IPS-15b (cell line): Measurements from ENCODE around the gene HPN.
"Not testable (repeated sequence)": the region's sequence is repeated elsewhere in the genome, so short reads cannot be mapped to it uniquely, and the experiment has no call there.

Experiments
- H3K27me3 ChIP-seq: one replicate; pipeline ENCODE4 v1.6.1; 2013; ENCODE audit warnings: low read length; ENCODE audit not compliant: control insufficient read depth, insufficient read depth
- H3K36me3 ChIP-seq: one replicate; pipeline ENCODE4 v1.6.1; 2013; ENCODE audit warnings: low read length; ENCODE audit not compliant: control insufficient read depth, insufficient read depth
- H3K4me1 ChIP-seq: one replicate; pipeline ENCODE4 v1.6.1; 2013; ENCODE audit warnings: mild to moderate bottlenecking, low read length; ENCODE audit not compliant: control insufficient read depth, insufficient read depth
- H3K4me3 ChIP-seq: one replicate; pipeline ENCODE4 v1.5.1; 2013; ENCODE audit warnings: low read depth, low read length
- H3K9ac ChIP-seq: one replicate; pipeline ENCODE4 v1.6.1; 2013; ENCODE audit warnings: low read depth, mild to moderate bottlenecking, low read length
- H3K9me3 ChIP-seq: one replicate; pipeline ENCODE4 v1.6.1; 2013; ENCODE audit warnings: mild to moderate bottlenecking, low read length; ENCODE audit not compliant: control insufficient read depth, insufficient read depth

HPN gene

GRCh38 chr19:35011091-35011689 lies 30.3 kb upstream of the HPN start:
- Histone ChIP-seq H3K9me3 (no peaks in the 10 kb centered on the region), H3K4me3 (no peak overlapping the region), H3K4me1 (no peaks in the 10 kb centered on the region), H3K36me3 (peaks cover 68% of the 10 kb centered on the region), H3K9ac (no peak overlapping the region), H3K27me3 (no peaks in the 10 kb centered on the region)

- Histone ChIP-seq H3K4me3 (no peak overlapping the region), H3K4me1 (no peaks in the 10 kb centered on the region), H3K9ac (no peak overlapping the region), H3K36me3 (peaks cover 72% of the 10 kb centered on the region), H3K27me3 (no peaks in the 10 kb centered on the region), H3K9me3 (no peaks in the 10 kb centered on the region)
Measured at GRCh38 chr19:35011737-35012682, 29.5 kb upstream of the HPN start.

GRCh38 chr19:35013041-35013819 lies 28.3 kb upstream of the HPN start:
- Histone ChIP-seq H3K36me3 (peaks cover 83% of the 10 kb centered on the region), H3K27me3 (no peaks in the 10 kb centered on the region), H3K9me3 (no peaks in the 10 kb centered on the region), H3K4me1 (no peaks in the 10 kb centered on the region), H3K4me3 (no peak overlapping the region), H3K9ac (no peak overlapping the region)

- no peaks in the 10 kb centered on the region for H3K9me3 ChIP-seq
- no peak overlapping the region for H3K4me3 ChIP-seq
- peaks cover 89% of the 10 kb centered on the region for H3K36me3 ChIP-seq
- no peak overlapping the region for H3K9ac ChIP-seq
- no peaks in the 10 kb centered on the region for H3K4me1 ChIP-seq
- H3K27me3 ChIP-seq, result no peaks in the 10 kb centered on the region
Measured at GRCh38 chr19:35013820-35014754, 27.4 kb upstream of the HPN start.

- H3K4me3 ChIP-seq, H3K9ac ChIP-seq, H3K9me3 ChIP-seq, H3K4me1 ChIP-seq, H3K27me3 ChIP-seq: not testable (repeated sequence)
- peaks cover 89% of the 10 kb centered on the region for H3K36me3 ChIP-seq
Measured at GRCh38 chr19:35014774-35015173, 26.7 kb upstream of the HPN start.

GRCh38 chr19:35015270-35015953 lies 26.1 kb upstream of the HPN start:
- H3K4me1 ChIP-seq, result no peaks in the 10 kb centered on the region
- no peak overlapping the region for H3K9ac ChIP-seq
- H3K27me3 ChIP-seq, result no peaks in the 10 kb centered on the region
- H3K4me3 ChIP-seq, result no peak overlapping the region
- H3K36me3 ChIP-seq, result peaks cover 89% of the 10 kb centered on the region
- H3K9me3 ChIP-seq, result no peaks in the 10 kb centered on the region

GRCh38 chr19:35015954-35016351 lies 25.6 kb upstream of the HPN start:
- Histone ChIP-seq H3K4me3 (no peak overlapping the region), H3K27me3 (no peaks in the 10 kb centered on the region), H3K9ac (no peak overlapping the region), H3K36me3 (peaks cover 91% of the 10 kb centered on the region), H3K9me3 (no peaks in the 10 kb centered on the region), H3K4me1 (no peaks in the 10 kb centered on the region)

GRCh38 chr19:35017507-35017906 lies 24.0 kb upstream of the HPN start:
- Histone ChIP-seq H3K36me3 (peaks cover 91% of the 10 kb centered on the region), H3K27me3 (no peaks in the 10 kb centered on the region), H3K9ac (no peak overlapping the region), H3K4me3 (no peak overlapping the region), H3K9me3 (no peaks in the 10 kb centered on the region), H3K4me1 (no peaks in the 10 kb centered on the region)

GRCh38 chr19:35018379-35018778 lies 23.1 kb upstream of the HPN start:
- H3K4me1 ChIP-seq, result no peaks in the 10 kb centered on the region
- peaks cover 92% of the 10 kb centered on the region for H3K36me3 ChIP-seq
- H3K4me3 ChIP-seq, result no peak overlapping the region
- H3K9me3 ChIP-seq, result no peaks in the 10 kb centered on the region
- no peaks in the 10 kb centered on the region for H3K27me3 ChIP-seq
- no peak overlapping the region for H3K9ac ChIP-seq

GRCh38 chr19:35019144-35019543 lies 22.4 kb upstream of the HPN start:
- H3K36me3 ChIP-seq, result peaks cover 92% of the 10 kb centered on the region
- H3K9ac ChIP-seq, result no peak overlapping the region
- no peaks in the 10 kb centered on the region for H3K9me3 ChIP-seq

More at GRCh38 chr19:35019144-35019543, 22.4 kb upstream of the HPN start:
- Histone ChIP-seq H3K4me3 (no peak overlapping the region), H3K27me3 (no peaks in the 10 kb centered on the region), H3K4me1 (no peaks in the 10 kb centered on the region)
